Right renal pelvis (tissue), 4 donors: ENCODE data around the gene JAGN1. TPM values are rescaled to one million over a fixed set of nuclear protein-coding genes. Genes with fewer than 3 reads are reported as not detected.
"Not testable (repeated sequence)": the region's sequence is repeated elsewhere in the genome, so short reads cannot be mapped to it uniquely, and the experiment has no call there.

Source experiments
- DNase-seq, 4 donors: peaks; one replicate each; pipeline ENCODE4 v3.0.0-alpha.2; 2013; ENCODE audit warnings: low read depth in 4 of 4, low spot score in 3 of 4, missing footprints in 1 of 4
- polyA plus RNA-seq, 4 donors: library from polyadenylated mRNA; unstranded; fragments of 120-200 nt; gene quantifications; one replicate each; pipeline ENCODE4 v1.2.1, GENCODE V29; 2013; ENCODE audit not compliant: insufficient read length in 4 of 4

The JAGN1 gene
- polyA plus RNA-seq, 4 donors, result 47.9 to 50.0 (median 49.4) TPM

DNA sequence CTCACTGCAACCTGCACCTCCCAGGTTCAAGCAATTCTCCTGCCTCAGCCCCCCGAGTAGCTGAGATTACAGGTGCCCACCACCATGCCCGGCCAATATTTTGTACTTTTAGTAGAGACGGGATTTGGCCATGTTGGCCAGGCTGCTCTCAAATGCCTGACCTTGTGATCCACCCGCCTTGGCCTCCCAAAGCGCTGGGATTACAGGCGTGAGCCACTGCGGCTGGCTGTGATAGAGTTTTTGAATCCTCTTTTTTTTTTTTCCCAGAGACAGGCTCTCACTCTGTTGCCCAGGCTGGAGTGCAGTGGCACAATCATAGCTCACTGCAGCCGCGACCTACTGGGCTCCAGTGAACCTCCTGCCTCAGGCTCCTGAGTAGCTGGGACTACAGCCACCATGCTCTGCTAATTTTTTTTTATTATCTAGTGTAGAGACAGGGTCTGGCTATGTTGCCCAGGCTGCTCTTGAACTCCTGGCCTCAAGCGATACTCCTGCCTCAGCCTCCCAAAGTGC, 25.2 kb upstream of the JAGN1 start:
- DNase-seq, result not testable (repeated sequence)

DNA sequence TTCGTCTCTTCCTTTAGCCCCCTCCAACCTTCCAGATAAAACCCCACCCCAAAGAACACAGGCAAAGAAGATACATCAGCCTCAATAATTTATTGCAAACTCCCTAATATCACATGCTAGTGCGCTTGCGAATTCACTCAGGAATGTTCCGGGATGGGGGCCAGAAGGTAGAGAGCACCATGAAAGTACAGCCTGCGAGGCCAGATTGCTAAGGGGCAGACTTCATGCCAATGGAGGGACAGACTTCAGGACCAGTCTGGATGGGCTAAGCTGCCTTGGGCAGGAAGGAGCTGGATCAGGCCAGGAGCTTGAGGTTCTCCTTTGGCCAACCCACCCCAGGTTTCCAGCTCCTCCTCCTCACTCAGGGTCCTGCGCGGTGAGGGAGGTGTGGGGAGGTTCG, 23.8 kb upstream of the JAGN1 start:
- no peak for DNase-seq

DNA sequence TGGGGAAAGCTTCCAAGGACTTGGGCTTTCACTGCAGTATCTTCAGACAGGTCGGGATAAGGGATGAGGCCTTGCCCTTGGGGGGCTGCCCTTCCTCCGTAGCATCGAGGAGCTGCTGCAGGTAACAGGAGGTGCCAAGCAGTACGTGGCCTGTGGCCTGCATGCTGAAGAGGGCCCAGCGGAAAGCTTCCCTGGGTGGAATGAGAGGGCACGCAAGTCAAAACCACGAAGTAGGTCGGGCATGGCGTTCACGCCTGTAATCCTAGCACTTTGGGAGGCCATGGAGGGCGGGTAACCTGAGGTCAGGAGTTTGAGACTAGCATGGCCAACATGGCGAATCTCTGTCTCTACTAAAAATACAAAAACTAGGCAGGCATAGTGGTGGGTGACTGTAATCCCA, 23.3 kb upstream of the JAGN1 start:
- no peak for DNase-seq

DNA sequence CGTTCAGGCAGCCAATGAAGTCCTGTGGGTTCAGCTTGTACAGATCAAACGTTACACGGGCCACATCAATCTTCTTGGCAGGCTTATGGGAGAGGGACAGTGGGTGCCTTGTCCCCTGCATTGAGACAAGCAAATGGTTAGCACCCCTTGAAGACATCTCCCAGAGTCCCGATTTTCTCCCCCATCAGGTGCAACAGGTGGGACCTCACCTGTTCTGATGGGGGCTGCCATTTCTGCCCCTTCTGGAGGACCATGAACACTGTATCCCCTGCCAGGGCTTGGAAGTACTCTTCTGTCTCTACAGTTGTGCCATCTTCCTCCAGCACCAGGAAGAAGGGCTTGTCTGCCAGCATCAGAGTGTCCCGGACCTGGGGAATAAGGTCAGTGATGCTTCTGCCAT, 20.5 kb upstream of the JAGN1 start:
- no peak for DNase-seq

- DNase-seq, result no peak
These were observed 19.4 kb upstream of the JAGN1 start for GRCh38 chr3:9870978-9871377.

- DNase-seq, result not testable (repeated sequence)
These were observed 18.3 kb upstream of the JAGN1 start for GRCh38 chr3:9872067-9872466.

DNA sequence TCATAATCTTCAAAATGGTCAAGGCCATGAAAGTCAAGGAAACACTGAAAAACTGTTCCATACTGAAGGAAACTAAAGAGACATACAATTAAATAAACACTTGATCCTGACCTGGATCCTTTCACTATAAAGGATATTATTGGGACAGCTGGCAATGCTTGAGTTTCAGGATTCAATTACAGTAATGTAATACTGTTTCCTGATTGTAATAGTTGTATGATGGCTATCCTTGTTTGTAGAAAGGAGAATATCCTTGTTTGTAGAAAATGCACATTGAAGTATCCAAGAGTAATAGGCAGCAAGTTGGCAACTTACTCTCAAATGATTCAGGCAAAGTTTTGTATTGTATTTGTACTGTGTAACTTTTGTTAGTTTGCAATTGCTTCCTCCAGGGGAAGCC, 15.0 kb upstream of the JAGN1 start:
- DNase-seq, result no peak

- not testable (repeated sequence) for DNase-seq
These were observed 14.2 kb upstream of the JAGN1 start for GRCh38 chr3:9876255-9876654.

DNA sequence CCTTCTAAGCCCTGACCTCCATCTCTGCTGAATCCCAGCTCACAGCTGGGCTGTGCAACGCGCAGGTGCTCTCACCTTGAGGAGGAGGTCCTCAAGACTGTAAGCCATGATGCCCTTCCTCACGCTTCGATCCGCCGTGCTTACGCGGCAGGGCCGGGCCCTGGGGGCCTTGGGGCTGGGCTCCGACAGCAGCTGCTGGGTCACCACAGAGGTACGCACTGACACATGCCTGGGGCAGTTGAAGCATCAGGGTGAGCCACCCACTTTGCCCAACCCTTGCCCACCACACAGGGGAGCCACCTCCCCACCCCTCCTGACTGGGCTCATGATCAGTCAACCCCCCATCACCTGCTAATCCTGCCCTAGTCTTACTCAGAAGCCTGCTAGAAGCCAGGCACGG, 13.4 kb upstream of the JAGN1 start:
- DNase-seq, result no peak

- no peak for DNase-seq
These were observed 11.7 kb upstream of the JAGN1 start for GRCh38 chr3:9878700-9879099.

- no peak for DNase-seq
These were observed 10.4 kb upstream of the JAGN1 start, which contains the start of gene CIDEC for GRCh38 chr3:9879830-9880549. Gene CIDEC, minus strand, starts transcription at chr3:9880253. Its CDS starts 1,767 bp downstream, at chr3:9878486.

GRCh38 chr3:9881441-9881840, 9.0 kb upstream of the JAGN1 start:
- no peak for DNase-seq

GRCh38 chr3:9883706-9884554, 6.5 kb upstream of the JAGN1 start:
- DNase-seq, result no peak

DNA sequence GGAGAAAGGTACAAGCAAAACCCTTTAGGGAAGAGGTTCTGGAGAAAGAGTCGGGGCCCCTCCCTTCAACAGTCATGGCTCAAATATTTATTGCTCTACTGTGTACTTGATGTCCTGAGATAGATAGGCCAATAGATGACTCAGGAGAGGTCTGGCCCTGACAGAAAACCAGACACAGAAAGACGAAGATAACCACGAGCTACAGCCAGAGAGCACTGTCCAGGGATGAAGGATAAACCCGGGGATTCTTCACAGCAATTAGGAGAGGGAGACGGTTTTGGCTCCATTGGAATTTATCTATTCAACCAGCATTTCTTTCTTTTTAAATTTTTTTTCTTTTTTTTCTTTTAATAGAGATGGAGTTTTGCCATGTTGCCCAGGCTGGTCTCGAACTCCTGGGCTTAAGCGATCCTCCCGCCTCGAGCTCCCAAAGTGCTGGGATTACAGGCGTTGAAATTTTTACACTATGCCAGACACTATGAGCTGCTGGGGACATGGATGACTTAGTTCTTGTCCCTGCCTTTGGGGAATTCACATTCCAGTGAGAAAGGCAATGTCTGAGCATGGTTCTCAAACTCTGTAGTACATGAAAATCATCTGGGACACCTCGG, 5.8 kb upstream of the JAGN1 start:
- no peak for DNase-seq

DNA sequence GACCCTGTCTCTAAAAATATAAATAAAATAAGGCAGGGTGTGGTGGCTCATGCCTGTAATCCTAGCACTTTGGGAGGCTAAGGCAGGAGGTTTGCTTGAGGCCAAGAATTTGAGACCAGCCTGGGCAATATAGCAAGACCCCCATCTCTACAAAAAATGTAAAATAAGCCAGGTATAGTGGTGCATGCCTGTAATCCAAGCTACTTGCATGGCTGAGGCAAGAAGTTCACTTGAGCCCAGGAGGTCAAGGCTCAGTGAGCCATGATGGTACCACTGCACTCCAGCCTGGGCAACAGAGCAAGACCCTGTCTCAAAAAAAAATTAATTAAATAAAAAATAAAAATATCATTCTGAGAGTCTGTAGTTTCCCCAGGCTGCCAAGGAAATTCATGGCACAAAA, 4.1 kb upstream of the JAGN1 start:
- no peak for DNase-seq

DNA sequence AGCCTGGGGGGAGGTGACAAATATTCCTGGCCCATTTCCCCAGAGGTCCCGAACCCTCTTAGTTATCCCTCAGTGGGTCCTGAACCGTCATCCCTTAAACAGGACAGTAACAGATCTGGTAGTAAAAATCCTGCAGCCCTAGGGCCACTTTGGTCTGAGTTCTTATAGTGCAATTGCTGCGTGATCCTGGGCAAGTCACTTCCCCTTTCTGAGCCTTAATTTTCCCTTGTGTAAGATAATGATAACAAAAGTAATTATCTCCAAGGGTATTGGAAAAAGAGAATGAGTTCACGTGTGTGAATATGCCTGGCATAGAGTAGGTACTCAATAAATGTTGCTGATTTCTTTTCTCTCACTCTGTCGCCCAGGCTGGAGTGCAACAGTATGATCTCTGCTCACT, 2.9 kb upstream of the JAGN1 start:
- no peak for DNase-seq

GRCh38 chr3:9888540-9888939, 1.9 kb upstream of the JAGN1 start:
- DNase-seq, result no peak

DNA sequence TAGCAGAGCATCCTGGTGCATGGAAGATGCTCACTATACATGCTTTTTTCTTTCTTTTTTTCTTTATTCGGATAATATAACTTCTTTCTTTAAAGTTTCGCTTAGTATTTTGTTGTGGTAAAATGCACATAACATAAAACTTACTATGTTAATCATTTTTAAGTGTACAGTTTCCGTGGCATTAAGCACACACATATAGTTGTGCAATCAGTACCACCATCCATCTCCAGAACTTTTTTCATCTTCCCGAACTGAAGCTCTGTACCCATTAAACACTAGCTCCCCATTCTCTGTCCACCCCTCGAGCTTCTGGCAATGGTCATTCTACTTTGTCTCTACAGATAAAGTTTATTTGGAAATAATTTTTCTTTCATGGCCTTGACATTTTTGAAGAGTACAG, 1.0 kb upstream of the JAGN1 start:
- no peak for DNase-seq

- no peak for DNase-seq
These were observed 737 bp downstream of the JAGN1 start for GRCh38 chr3:9891072-9891622.

DNA sequence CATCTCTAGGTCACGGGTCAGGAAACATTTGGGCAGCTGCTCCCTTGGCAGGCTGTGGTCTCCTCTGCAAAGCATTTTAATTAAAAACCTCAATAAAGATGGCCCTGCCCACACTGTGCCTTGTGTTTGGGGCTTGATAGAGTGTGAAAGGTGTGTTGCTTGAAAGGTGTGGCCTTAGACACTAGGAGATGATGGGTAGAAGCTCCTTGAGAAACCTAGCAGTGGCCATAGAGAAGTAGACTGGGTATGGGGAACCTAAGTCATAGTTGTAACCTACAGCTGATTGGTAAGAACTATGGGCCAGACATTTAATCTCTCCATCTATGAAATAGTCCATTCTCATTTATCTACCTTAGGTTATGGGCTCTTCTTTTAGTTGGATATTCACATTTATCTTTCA, 3.3 kb downstream of the JAGN1 start:
- DNase-seq, result no peak

DNA sequence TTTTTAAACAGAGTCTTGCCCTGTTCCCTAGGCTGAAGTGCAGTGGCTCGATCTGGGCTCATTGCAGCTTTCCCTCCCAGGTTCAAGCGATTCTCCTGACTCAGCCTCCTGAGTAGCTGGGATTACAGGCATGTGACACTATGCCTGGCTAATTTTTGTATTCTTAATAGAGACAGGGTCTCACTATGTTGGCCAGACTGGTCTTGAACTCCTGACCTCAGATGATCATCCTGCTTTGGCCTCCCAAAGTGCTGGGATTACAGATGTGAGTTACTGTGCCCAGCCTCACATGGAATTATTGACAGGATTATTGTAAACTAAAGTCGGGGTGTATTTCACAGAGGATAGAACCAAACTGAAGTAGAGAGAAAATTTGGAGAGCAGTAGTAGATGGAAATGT, 5.3 kb downstream of the JAGN1 start:
- DNase-seq, result not testable (repeated sequence)
